Stimulated activated CD8-positive, alpha-beta memory T cell treated with anti-CD3 and anti-CD28 coated beads, Interleukin-4, amount 100 ng/mL, for 24 hours (primary cell): ENCODE data around the gene BRCA1.
"Not testable (repeated sequence)": the region's sequence is repeated elsewhere in the genome, so short reads cannot be mapped to it uniquely, and the experiment has no call there.

Experiments used
- DNase-seq: peaks from one replicate; pipeline ENCODE4 v3.0.0-alpha.2; 2020; ENCODE audit warnings: low read depth

BRCA1 gene

GRCh38 chr17:43068570-43069367 lies 56.4 kb downstream of the BRCA1 start:
- no peak for DNase-seq

- DNase-seq = no peak
These were observed 62.1 kb downstream of the BRCA1 start for GRCh38 chr17:43062984-43063638.

GRCh38 chr17:43056051-43056450 lies 69.1 kb downstream of the BRCA1 start:
- DNase-seq = no peak

GRCh38 chr17:43053008-43053407 lies 72.2 kb downstream of the BRCA1 start:
- not testable (repeated sequence) for DNase-seq

- no peak for DNase-seq
These were observed 73.2 kb downstream of the BRCA1 start for GRCh38 chr17:43051969-43052368.

GRCh38 chr17:43044024-43044423 lies 81.1 kb downstream of the BRCA1 start:
- no peak for DNase-seq

DNA sequence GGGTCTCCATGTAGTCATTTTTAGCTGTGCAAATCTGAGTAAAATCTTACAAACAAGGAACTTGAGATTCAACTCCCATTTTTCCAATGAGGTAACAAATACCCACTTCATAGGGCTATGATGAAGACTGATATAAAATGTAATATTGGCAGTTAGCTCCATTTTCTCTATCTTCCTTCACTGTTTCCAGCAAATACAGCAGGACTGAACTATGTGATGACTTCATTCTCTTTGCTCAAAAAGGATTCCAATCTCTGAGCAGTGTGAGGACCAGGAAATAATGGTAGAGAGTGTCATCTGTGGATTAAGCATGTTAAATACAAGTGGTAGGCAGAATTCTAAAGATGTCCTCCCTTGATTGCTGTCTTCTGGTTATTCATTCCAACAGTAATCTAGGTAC lies 81.9 kb downstream of the BRCA1 start:
- DNase-seq = no peak

DNA sequence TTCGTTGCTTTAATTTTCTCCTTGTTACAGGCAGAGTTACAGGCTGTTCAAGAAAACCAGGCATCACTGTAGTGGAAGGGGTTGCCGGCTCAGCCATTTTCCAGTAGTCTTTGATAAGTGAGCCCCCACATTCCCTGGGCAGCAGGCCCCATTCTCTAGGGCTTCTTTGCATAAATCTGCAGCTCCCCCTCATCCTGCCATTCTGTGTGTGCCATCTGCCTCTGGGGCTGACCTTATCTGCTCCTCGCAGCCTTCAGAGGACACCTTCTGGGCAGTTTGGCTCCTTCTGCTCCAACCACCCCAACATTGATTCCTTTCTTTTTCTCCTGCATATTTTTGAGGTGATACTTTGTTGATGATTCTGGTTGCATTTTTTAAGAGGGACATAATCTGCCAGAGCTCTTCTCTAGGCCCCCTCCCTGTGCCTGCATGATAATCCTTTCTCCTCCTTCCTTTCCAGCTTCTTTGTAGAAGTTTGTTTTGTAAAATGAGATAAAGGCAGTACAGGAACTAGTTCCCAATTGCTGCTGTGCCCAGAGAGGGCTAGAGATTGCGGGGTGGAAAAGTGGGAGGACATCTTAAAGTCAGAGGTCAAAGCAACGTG lies 83.0 kb downstream of the BRCA1 start:
- no peak for DNase-seq

GRCh38 chr17:43040655-43041054 lies 84.5 kb downstream of the BRCA1 start:
- no peak for DNase-seq

DNA sequence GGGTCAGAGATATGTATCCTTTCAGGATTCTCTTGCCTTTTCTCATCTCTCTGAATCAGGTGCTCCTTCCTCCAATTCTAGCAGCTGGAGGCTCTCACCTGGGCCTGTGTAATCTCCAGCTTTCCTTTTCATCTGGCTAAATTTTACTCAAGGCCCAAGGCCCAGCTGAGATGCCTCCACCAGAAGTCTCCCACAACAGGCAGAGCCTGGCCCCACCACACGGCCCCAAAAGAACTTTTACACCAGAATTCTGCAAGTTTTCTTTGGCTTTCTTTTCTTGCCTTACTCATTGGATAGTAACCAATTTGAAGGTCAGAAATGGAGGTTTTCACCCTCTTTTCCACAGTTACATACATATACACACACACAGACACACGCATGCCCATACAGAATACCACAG lies 85.5 kb downstream of the BRCA1 start:
- DNase-seq = no peak

DNA sequence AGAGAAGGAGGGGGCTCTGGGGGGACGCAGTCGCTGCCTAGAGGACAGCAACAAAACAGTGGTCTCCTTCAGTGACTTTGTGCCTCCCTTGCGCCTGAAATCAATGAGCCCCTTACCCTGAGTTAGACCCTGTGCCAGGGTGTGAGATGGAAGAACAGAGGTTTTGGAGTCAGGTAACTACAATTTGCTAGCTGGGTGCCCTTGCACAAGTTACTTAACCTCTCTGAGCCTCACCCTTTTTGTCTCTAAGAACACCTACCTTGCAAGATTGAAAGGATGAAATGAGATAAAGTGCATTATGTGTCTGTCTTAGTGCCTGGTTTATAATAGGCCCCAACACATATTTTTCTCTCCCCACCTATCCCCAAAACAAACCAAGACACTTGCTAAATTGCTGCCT lies 90.3 kb downstream of the BRCA1 start:
- DNase-seq = no peak

GRCh38 chr17:43033948-43034881 lies 90.9 kb downstream of the BRCA1 start:
- no peak for DNase-seq

DNA sequence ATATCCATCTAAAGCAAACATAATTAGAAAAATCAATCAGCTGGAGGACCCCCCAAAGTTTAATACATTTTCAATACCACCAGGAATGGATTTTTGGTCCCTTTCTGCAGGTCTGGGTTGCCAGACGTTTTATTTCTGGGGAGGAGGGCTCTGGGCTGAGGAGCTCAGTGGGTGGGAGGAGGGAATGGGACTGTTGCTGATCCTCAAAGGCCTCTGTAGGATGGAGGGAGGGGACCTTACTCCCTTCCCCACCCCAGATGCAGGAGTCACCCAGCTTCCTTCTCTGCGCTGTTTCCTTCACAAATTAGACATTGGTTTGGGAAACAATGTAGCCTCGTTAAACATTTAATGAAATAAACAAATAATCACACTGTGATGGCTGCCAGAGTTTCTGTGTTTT lies 93.5 kb downstream of the BRCA1 start:
- no peak for DNase-seq

GRCh38 chr17:43030137-43030767 lies 94.9 kb downstream of the BRCA1 start:
- no peak for DNase-seq

GRCh38 chr17:43028221-43028861 lies 96.8 kb downstream of the BRCA1 start:
- no peak for DNase-seq

GRCh38 chr17:43027091-43028032 lies 97.8 kb downstream of the BRCA1 start:
- DNase-seq = no peak

DNA sequence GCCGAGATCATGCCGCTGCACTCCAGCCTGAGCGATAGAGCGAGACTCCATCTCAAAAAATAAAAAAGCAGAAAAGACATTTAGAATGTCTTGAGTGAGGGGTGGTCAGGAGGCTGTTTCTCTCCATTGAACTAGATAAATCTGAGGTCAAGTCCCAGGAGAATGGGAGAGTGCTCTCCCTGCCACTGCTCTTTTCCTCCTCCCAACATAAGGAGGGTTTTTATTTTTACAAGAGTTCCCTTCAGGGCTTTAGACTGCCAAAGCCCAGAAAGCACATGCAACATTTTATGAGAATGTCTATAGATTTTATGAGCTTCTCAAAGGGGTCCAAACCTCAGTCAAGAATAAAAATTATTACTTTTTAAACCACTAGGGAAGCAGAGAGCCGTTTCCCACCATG lies 98.6 kb downstream of the BRCA1 start:
- no peak for DNase-seq

DNA sequence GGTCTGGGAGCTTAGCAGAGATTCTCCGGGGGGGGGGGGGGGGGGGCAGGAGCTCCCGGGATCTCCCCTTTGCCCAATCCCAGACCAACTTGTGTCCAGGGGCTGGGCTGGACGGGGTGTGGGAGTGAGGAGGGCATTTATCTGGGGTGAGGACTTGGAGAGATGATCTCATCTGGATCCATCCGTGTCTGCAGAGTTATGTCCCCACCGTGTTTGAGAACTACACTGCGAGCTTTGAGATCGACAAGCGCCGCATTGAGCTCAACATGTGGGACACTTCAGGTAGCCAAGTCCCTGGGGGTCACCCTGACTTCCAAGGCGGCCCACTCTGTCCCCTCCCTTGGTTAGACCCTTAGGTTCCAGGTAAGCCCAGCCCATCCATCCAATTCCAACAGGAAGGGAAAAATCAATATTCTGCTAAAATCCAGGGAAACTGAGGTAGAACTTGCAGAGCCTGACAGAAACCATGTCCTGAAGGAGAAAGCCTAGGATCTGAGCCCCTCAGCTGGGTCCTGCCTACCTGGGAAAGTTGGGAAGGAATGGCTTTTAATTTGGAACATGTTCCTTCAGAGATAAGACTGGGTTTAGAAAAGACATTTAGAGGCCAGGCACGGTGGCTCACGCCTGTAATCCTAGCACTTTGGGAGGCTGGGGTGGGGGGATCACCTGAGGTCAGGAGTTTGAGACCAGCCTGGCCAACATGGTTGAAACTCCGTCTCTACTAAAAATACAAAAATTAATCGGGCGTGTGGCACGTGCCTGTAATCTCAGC lies 99.2 kb downstream of the BRCA1 start:
- no peak for DNase-seq

DNA sequence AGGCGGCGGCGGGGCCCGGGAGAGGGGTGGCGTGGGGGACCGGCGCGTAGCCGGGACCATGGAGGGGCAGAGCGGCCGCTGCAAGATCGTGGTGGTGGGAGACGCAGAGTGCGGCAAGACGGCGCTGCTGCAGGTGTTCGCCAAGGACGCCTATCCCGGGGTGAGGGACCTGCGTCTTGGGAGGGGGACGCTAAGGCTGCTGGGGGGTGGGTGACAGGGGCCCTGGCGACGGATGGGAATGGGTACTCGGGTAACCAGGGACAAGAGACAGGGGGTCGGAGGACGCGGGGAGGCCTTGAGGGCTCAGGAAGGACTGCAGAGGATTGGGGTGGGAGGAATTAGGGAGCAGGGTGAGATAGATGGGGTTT lies 99.9 kb downstream of the BRCA1 start:
- DNase-seq = no peak
